SK-N-SH (cell line): ENCODE data around the gene NXF3. TPM values are rescaled to one million over a fixed set of nuclear protein-coding genes. Genes with fewer than 3 reads are reported as not detected.

Experiments used
- CTCF ChIA-PET: fragments of 300-600, 350-600 bp; formaldehyde crosslinking; extraction: SDS; loops from one replicate; lab custom pipeline; 2021; lab: Yijun Ruan, JAX
- POLR2A ChIA-PET: fragments of 350-600 bp; sonication (Branson Sonifier 250); formaldehyde crosslinking; extraction: SDS; loops from one replicate; lab custom pipeline; 2020; ENCODE audit warnings: antibody characterized with exemption, inconsistent platforms; lab: Yijun Ruan, JAX
- DNase-seq: peaks from one replicate; pipeline ENCODE4 v3.0.0; 2012
- H2AFZ ChIP-seq: fragments of 200-600 bp; sonication (generic); 2 replicates; pipeline ENCODE4 v1.8.1; 2016; ENCODE audit warnings: antibody characterized with exemption, mild to moderate bottlenecking, low read depth
- H3F3A ChIP-seq: fragments of 200-600 bp; sonication (generic); replicated peaks from 2 replicates; pipeline ENCODE3; 2016; ENCODE audit warnings: antibody characterized with exemption, mild to moderate bottlenecking; ENCODE audit not compliant: insufficient read depth
- H3K27ac ChIP-seq, 2 experiments: fragments of 200-500 bp in 1 of 2; fragments of 200-600 bp in 1 of 2; sonication (Bioruptor generic) in 1 of 2; sonication (generic), shearing (Covaris generic) in 1 of 2; 2 replicates each; pipeline versions ENCODE4 v1.5.1 to v1.6.1; 2014 to 2016; ENCODE audit warnings: low read depth in 2 of 2, inconsistent platforms in 1 of 2, low read length in 1 of 2, mild to moderate bottlenecking in 1 of 2, mixed read lengths in 1 of 2
- H3K27me3 ChIP-seq: fragments of 200-600 bp; sonication (generic), shearing (Covaris generic); 2 replicates; pipeline ENCODE4 v1.6.1; 2016; ENCODE audit warnings: mixed run types; ENCODE audit not compliant: insufficient read depth
- H3K36me3 ChIP-seq, 2 experiments: fragments of 200-500 bp in 1 of 2; fragments of 200-600 bp in 1 of 2; sonication (Bioruptor generic) in 1 of 2; sonication (generic) in 1 of 2; replicated peaks in 1 of 2; 2 replicates each; pipeline versions ENCODE3 to v1.5.1; 2014 to 2016; ENCODE audit warnings: low read length in 1 of 2, mild to moderate bottlenecking in 1 of 2; ENCODE audit not compliant: insufficient read depth in 2 of 2, control insufficient read depth in 1 of 2
- H3K4me1 ChIP-seq, 2 experiments: fragments of 200-500 bp in 1 of 2; fragments of 200-600 bp in 1 of 2; sonication (Bioruptor generic) in 1 of 2; sonication (generic), shearing (Covaris generic) in 1 of 2; 2 replicates each; pipeline versions ENCODE4 v1.5.1 to v1.6.1; 2014 to 2016; ENCODE audit warnings: low read depth in 1 of 2, low read length in 1 of 2, mixed run types in 1 of 2; ENCODE audit not compliant: insufficient read depth in 2 of 2, control insufficient read depth in 1 of 2
- H3K4me2 ChIP-seq: fragments of 200-600 bp; sonication (generic), shearing (Covaris generic); 2 replicates; pipeline ENCODE4 v1.6.1; 2017; ENCODE audit warnings: mixed run types
- H3K4me3 ChIP-seq, 2 experiments: fragments of 200-500 bp in 1 of 2; fragments of 200-600 bp in 1 of 2; sonication (Bioruptor generic) in 1 of 2; sonication (generic), shearing (Covaris generic) in 1 of 2; 2 replicates each; pipeline versions ENCODE4 v1.5.1 to v1.8.1; 2014 to 2016; ENCODE audit warnings: low read depth in 2 of 2, inconsistent platforms in 1 of 2, low read length in 1 of 2, mild to moderate bottlenecking in 1 of 2, mixed read lengths in 1 of 2, moderate library complexity in 1 of 2
- H3K79me2 ChIP-seq: fragments of 200-600 bp; sonication (generic); 2 replicates; pipeline ENCODE4 v1.8.1; 2017; ENCODE audit warnings: mild to moderate bottlenecking; ENCODE audit not compliant: insufficient read depth
- H3K9ac ChIP-seq: fragments of 200-600 bp; sonication (generic); 2 replicates; pipeline ENCODE4 v1.6.1; 2017; ENCODE audit warnings: mixed run types
- H3K9me2 ChIP-seq: fragments of 200-600 bp; sonication (generic); 2 replicates; pipeline ENCODE4 v1.6.1; 2017; ENCODE audit warnings: mixed run types
- H3K9me3 ChIP-seq: fragments of 200-600 bp; sonication (generic); 2 replicates; pipeline ENCODE4 v1.6.1; 2017; ENCODE audit warnings: mixed run types, mild to moderate bottlenecking, moderate library complexity
- H4K20me1 ChIP-seq: fragments of 200-600 bp; sonication (generic); 2 replicates; pipeline ENCODE4 v1.6.1; 2017; ENCODE audit warnings: mild to moderate bottlenecking, mixed run types; ENCODE audit not compliant: insufficient read depth
- CTCF ChIP-seq: fragments of 200-600 bp; sonication (generic); IDR thresholded peaks from 2 replicates; pipeline ENCODE4 v1.6.1; 2017; ENCODE audit warnings: antibody characterized with exemption, mild to moderate bottlenecking, moderate library complexity
- EP300 ChIP-seq, 2 experiments: IDR thresholded peaks; 2 replicates each; pipeline versions ENCODE4 v1.4.0 to v1.6.1; 2012; ENCODE audit warnings: borderline replicate concordance in 1 of 2, low read depth in 1 of 2, low read length in 1 of 2
- FOXM1 ChIP-seq: IDR thresholded peaks from 2 replicates; pipeline ENCODE4 v1.4.0; 2012; ENCODE audit warnings: low read depth, mild to moderate bottlenecking
- GABPA ChIP-seq: IDR thresholded peaks from 2 replicates; pipeline ENCODE4 v1.4.0; 2012; ENCODE audit warnings: low read depth, mild to moderate bottlenecking
- IRF3 ChIP-seq: fragments of 150-350 bp; IDR thresholded peaks from 2 replicates; pipeline ENCODE4 v1.6.1; 2016; ENCODE audit warnings: mild to moderate bottlenecking, low read depth, low read length
- POLR2AphosphoS5 ChIP-seq: IDR thresholded peaks from 2 replicates; pipeline ENCODE4 v1.6.1; 2012; ENCODE audit warnings: low read depth, low read length
- RFX5 ChIP-seq: IDR thresholded peaks from 2 replicates; pipeline ENCODE4 v1.6.1; 2012; ENCODE audit warnings: mild to moderate bottlenecking, improper control_type of control experiment, low read length
- RXRA ChIP-seq: IDR thresholded peaks from 2 replicates; pipeline ENCODE4 v1.4.0; 2012; ENCODE audit warnings: low read depth, mild to moderate bottlenecking, borderline replicate concordance
- SIN3A ChIP-seq: IDR thresholded peaks from 2 replicates; pipeline ENCODE4 v1.6.1; 2012; ENCODE audit warnings: low read depth, mild to moderate bottlenecking, low read length, moderate library complexity, borderline replicate concordance
- SMC3 ChIP-seq: IDR thresholded peaks from 2 replicates; pipeline ENCODE4 v1.6.1; 2012; ENCODE audit warnings: low read depth, low read length, improper control_type of control experiment
- USF1 ChIP-seq: IDR thresholded peaks from 2 replicates; pipeline ENCODE4 v1.4.0; 2012; ENCODE audit warnings: low read depth, borderline replicate concordance
- USF2 ChIP-seq: fragments of 150-350 bp; IDR thresholded peaks from 2 replicates; pipeline ENCODE4 v1.6.1; 2017; ENCODE audit warnings: antibody characterized with exemption, low read length, low read depth, borderline replicate concordance
- ZBTB33 ChIP-seq: IDR thresholded peaks from 2 replicates; pipeline ENCODE4 v1.4.0; 2012; ENCODE audit warnings: low read depth, borderline replicate concordance
- WGBS: methylation state at CpG from one replicate; pipeline ENCODE4 v1.1.6; 2017; ENCODE audit warnings: low lambda C conversion rate; 5-methylcytosine and 5-hydroxymethylcytosine counted together
- polyA plus RNA-seq, 3 experiments: library from polyadenylated mRNA; depleted of rRNA; stranded (reverse); fragments of >200 nt; gene quantifications; 2 replicates each; pipeline ENCODE4 v1.2.3, GENCODE V29; 2012

NXF3 gene
- polyA plus RNA-seq, 1 of the 3 experiments (the other 2 are of a cell fraction), result 0.20 TPM

GRCh38 chrX:103061486-103061885, 31.5 kb downstream of the NXF3 start:
- Histone ChIP-seq H3K36me3 (no peaks in the 10 kb centered on the region), H3K9me3 (no peaks in the 10 kb centered on the region), H4K20me1 (no peaks in the 10 kb centered on the region), H3K9ac (no peak overlapping the region)
- no peak for TF ChIP-seq USF2
- no peak for TF ChIP-seq SIN3A
- TF ChIP-seq EP300 (IDR thresholded peaks at IDR 0.05; ENCODE audit: borderline replicate concordance in 1 of 2, low read depth in 1 of 2, low read length in 1 of 2), result no peak
- TF ChIP-seq USF1, result no peak
- no peak for TF ChIP-seq RXRA
- TF ChIP-seq ZBTB33, result no peak
- TF ChIP-seq IRF3, result no peak
- TF ChIP-seq FOXM1, result no peak
- no peak for TF ChIP-seq GABPA
- TF ChIP-seq SMC3, result no peak
- no peak for TF ChIP-seq RFX5
- TF ChIP-seq CTCF, result no peak
- TF ChIP-seq POLR2AphosphoS5, result no peak
- TF ChIP-seq, all 33 proteins: peak for 0
- H3K4me2 ChIP-seq, result no peak overlapping the region
- H3K4me3 ChIP-seq, result no peak overlapping the region
- CTCF ChIA-PET, result interaction anchor here (1.0 kb wide), 1 partner anchor 110 kb away, joined by 3 read pairs; no protein-coding TSS in a partner anchor
- H2AFZ ChIP-seq, result no peak overlapping the region
- H3K27ac ChIP-seq, result no peak overlapping the region
- no peak for DNase-seq
- POLR2A ChIA-PET, result no interaction called here
- H3K9me2 ChIP-seq, result no peaks in the 10 kb centered on the region
- no peaks in the 10 kb centered on the region for H3K79me2 ChIP-seq
- H3K4me1 ChIP-seq, result peaks cover 0 to 3% of the 10 kb centered on the region in 2 experiments; a peak in 1 of 4 replicates
- 50% methylated on average over 3 of the region's 3 CpGs for WGBS
- no peaks in the 10 kb centered on the region for H3K27me3 ChIP-seq
- no peaks in the 10 kb centered on the region for H3F3A ChIP-seq
